Measurements from ENCODE around the gene ADCYAP1R1. TPM values are rescaled to one million over a fixed set of nuclear protein-coding genes. Genes with fewer than 3 reads are reported as not detected.

ADCYAP1R1 gene
- total RNA-seq, 4 donors from 2014 or later, result 3.1 to 22.0 (median 6.7) TPM

DNA sequence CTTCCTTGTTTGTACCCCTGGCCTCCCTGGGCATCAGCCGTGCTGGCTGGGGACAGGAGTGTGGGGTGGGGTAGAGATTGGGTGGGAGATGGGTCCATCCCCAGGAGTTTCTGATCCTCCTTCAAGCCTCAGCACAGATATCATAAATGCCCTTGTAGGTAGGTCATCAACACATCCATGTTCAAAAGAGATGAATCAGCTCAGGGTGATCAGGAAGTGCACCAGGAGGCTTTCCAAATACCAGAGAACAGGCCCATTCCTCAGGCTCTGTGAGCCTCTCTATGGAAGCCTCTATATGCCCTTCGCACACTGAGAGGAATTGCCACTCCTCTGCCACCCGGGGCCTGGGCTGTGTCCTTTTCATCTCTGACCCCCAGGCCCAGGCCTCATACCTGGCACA lies 31.9 kb upstream of the ADCYAP1R1 start:
- intact Hi-C loops (cut with DNase I; ENCODE audit: low total_unique reads), result no loop called here
- Histone ChIP-seq H3K27ac (no peak overlapping the region), H3K4me1 (no peaks in the 10 kb centered on the region), H3K27me3 (no peaks in the 10 kb centered on the region), H3K9me3 (no peaks in the 10 kb centered on the region), H3K36me3 (no peaks in the 10 kb centered on the region), H3K4me3 (no peak overlapping the region)
- no peak for DNase-seq
- no peak for TF ChIP-seq POLR2A (IDR thresholded peaks at IDR 0.05)
- TF ChIP-seq, protein P1, sequence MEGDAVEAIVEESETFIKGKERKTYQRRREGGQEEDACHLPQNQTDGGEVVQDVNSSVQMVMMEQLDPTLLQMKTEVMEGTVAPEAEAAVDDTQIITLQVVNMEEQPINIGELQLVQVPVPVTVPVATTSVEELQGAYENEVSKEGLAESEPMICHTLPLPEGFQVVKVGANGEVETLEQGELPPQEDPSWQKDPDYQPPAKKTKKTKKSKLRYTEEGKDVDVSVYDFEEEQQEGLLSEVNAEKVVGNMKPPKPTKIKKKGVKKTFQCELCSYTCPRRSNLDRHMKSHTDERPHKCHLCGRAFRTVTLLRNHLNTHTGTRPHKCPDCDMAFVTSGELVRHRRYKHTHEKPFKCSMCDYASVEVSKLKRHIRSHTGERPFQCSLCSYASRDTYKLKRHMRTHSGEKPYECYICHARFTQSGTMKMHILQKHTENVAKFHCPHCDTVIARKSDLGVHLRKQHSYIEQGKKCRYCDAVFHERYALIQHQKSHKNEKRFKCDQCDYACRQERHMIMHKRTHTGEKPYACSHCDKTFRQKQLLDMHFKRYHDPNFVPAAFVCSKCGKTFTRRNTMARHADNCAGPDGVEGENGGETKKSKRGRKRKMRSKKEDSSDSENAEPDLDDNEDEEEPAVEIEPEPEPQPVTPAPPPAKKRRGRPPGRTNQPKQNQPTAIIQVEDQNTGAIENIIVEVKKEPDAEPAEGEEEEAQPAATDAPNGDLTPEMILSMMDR (IDR thresholded peaks at IDR 0.05), result no peak

DNA sequence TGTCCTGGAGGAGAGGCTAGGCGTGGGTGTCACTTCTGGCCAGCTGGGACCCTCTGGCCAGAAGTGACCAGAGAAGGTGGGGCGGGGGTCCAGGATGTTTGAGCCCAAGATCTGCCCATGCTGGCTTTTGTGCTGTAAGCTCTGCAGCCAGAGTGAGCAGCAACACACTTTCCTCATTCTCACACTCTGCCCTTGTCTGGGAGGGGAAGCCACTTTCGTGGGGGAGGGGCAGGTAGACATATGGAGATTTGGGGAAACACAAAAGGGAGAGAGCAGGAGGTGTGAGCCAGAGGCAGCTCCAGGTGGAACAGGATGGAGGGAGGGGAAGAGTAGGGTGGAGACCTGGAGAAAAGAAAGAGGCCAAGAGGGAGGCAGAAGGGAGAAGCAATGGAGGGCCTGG lies 31.5 kb upstream of the ADCYAP1R1 start:
- TF ChIP-seq POLR2A (IDR thresholded peaks at IDR 0.05), result no peak
- TF ChIP-seq, protein P1 (IDR thresholded peaks at IDR 0.05), result no peak
- no peaks in the 10 kb centered on the region for H3K27me3 ChIP-seq
- intact Hi-C loops (cut with DNase I; ENCODE audit: low total_unique reads), result no loop called here
- H3K4me3 ChIP-seq, result no peak overlapping the region
- H3K4me1 ChIP-seq, result no peaks in the 10 kb centered on the region
- H3K9me3 ChIP-seq, result no peaks in the 10 kb centered on the region
- no peak for DNase-seq
- H3K36me3 ChIP-seq, result no peaks in the 10 kb centered on the region
- H3K27ac ChIP-seq, result no peak overlapping the region

DNA sequence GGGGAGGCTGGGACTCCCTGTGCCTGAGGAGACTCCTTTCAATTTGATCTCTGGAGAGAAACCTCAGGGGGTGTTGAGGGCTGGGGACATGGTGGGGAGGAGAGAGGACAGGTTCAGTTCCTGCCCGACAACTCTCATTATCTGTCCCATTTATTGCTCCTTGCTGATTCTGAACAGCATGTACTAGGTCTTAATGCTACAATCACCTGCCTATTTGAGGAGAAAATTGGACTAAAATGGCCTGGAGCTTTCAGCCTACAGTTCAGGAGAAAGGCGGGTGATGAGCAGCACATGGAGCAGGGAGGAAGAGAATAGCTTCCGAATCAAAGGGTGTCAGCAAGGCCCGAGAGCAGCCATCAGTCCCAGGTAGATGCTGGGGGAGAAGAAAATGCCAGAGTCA lies 30.0 kb upstream of the ADCYAP1R1 start:
- Histone ChIP-seq H3K27me3 (no peaks in the 10 kb centered on the region), H3K9me3 (no peaks in the 10 kb centered on the region), H3K4me3 (no peak overlapping the region), H3K36me3 (no peaks in the 10 kb centered on the region), H3K4me1 (no peaks in the 10 kb centered on the region), H3K27ac (no peak overlapping the region)
- DNase-seq, result no peak
- intact Hi-C loops (cut with DNase I; ENCODE audit: low total_unique reads), result no loop called here
- TF ChIP-seq POLR2A (IDR thresholded peaks at IDR 0.05), result no peak
- TF ChIP-seq, protein P1 (IDR thresholded peaks at IDR 0.05), result no peak

DNA sequence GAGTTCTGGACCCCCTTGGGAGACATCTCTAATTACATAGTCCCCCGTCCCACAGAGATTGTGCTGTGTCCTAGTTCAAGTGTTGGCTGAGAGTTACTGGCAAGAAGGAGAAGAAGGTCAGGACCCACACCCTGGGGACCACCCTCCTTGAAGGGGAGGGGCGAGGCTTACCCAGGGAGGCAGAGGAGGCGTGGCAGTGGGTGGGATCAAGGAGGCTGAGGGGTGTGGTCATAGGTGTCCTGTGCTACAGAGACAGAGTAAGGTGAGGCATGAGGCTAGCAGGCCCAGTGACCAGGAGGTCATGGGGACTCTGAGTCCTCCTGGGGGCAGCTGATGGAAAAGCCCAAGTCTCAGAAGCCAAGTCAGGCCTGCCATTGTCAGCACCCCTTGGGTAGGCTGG lies 29.4 kb upstream of the ADCYAP1R1 start:
- H3K27me3 ChIP-seq, result no peaks in the 10 kb centered on the region
- no peak overlapping the region for H3K4me3 ChIP-seq
- H3K27ac ChIP-seq, result no peak overlapping the region
- TF ChIP-seq, protein P1 (IDR thresholded peaks at IDR 0.05), result no peak
- TF ChIP-seq POLR2A (IDR thresholded peaks at IDR 0.05), result no peak
- H3K9me3 ChIP-seq, result no peaks in the 10 kb centered on the region
- DNase-seq, result no peak
- intact Hi-C loops (cut with DNase I; ENCODE audit: low total_unique reads), result no loop called here
- no peaks in the 10 kb centered on the region for H3K4me1 ChIP-seq
- H3K36me3 ChIP-seq, result no peaks in the 10 kb centered on the region

DNA sequence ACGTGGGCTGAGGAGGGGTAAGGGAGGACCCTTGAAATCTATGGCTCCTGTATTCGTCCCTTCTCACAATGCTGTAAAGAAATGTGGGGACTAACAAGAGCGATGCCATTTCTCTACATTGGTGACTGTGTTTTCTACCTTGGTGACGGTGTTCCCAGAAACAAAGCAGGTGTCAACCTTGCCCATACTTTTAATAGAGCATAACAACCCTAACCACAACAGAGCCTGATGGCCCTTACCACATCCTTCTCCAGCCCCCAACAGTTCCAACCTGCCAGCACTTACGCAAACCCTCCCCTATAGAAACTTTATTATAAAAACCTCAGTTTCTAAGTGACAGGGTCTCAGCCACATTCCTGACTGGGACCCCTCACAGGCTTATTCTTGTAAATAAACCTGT lies 28.2 kb upstream of the ADCYAP1R1 start:
- Histone ChIP-seq H3K9me3 (no peaks in the 10 kb centered on the region), H3K4me3 (no peak overlapping the region), H3K27ac (no peak overlapping the region), H3K27me3 (no peaks in the 10 kb centered on the region), H3K4me1 (no peaks in the 10 kb centered on the region), H3K36me3 (no peaks in the 10 kb centered on the region)
- DNase-seq, result no peak
- intact Hi-C loops (cut with DNase I; ENCODE audit: low total_unique reads), result no loop called here
- no peak for TF ChIP-seq POLR2A (IDR thresholded peaks at IDR 0.05)
- TF ChIP-seq, protein P1 (IDR thresholded peaks at IDR 0.05), result no peak
